H1 (cell line): ENCODE data around the gene STOML2. TPM values are rescaled to one million over a fixed set of nuclear protein-coding genes. Genes with fewer than 3 reads are reported as not detected.

Source experiments
- CTCF ChIA-PET: fragments of 300-600 bp; sonication (Branson Sonifier 250); formaldehyde crosslinking; loops from one replicate; lab custom pipeline; 2021; ENCODE audit not compliant: partially characterized antibody; lab: Charles Lee
- POLR2A ChIA-PET: fragments of 300-600 bp; sonication (Branson Sonifier 250); formaldehyde crosslinking; loops from one replicate; lab custom pipeline; 2021; ENCODE audit warnings: inconsistent platforms; ENCODE audit not compliant: partially characterized antibody; lab: Charles Lee
- DNase-seq, 2 experiments: peaks; one replicate each; pipeline versions ENCODE4 v3.0.0 to v3.0.0-alpha.2; 2010 to 2022; ENCODE audit warnings: low spot score in 2 of 2, low read depth in 1 of 2, mixed read lengths in 1 of 2
- FAIRE-seq: peaks from 2 replicates; lab custom pipeline; 2011; peaks lifted over from hg19 to GRCh38; lab: Jason Lieb, UNC
- H2AFZ ChIP-seq: 2 replicates; pipeline ENCODE4 v1.8.1; 2012; ENCODE audit warnings: low read length, inconsistent platforms
- H2AK5ac ChIP-seq: 2 replicates; pipeline ENCODE4 v1.6.1; 2013; ENCODE audit warnings: low read depth, low read length
- H2BK120ac ChIP-seq: replicated peaks from 2 replicates; pipeline ENCODE3; 2013; ENCODE audit warnings: low read depth, low read length, inconsistent platforms
- H2BK12ac ChIP-seq: 2 replicates; pipeline ENCODE4 v1.6.1; 2013; ENCODE audit warnings: low read depth, low read length
- H2BK15ac ChIP-seq: 2 replicates; pipeline ENCODE4 v1.6.1; 2013; ENCODE audit warnings: low read length
- H2BK20ac ChIP-seq: 2 replicates; pipeline ENCODE4 v1.6.1; 2013; ENCODE audit warnings: low read length
- H2BK5ac ChIP-seq: 2 replicates; pipeline ENCODE4 v1.6.1; 2013; ENCODE audit warnings: low read depth, low read length
- H3K14ac ChIP-seq: 2 replicates; pipeline ENCODE4 v1.6.1; 2013; ENCODE audit warnings: inconsistent platforms; ENCODE audit not compliant: insufficient read length
- H3K18ac ChIP-seq: 2 replicates; pipeline ENCODE4 v1.6.1; 2013; ENCODE audit warnings: low read length; ENCODE audit errors: extremely low read depth
- H3K23ac ChIP-seq: 2 replicates; pipeline ENCODE4 v1.6.1; 2013; ENCODE audit warnings: inconsistent platforms; ENCODE audit not compliant: insufficient read length
- H3K23me2 ChIP-seq: 2 replicates; pipeline ENCODE4 v1.6.1; 2013; ENCODE audit warnings: low read depth, low read length
- H3K27ac ChIP-seq: 2 replicates; pipeline ENCODE4 v1.6.1; 2011; ENCODE audit warnings: low read depth, low read length, inconsistent platforms
- H3K27me3 ChIP-seq, 4 experiments: replicated peaks in 1 of 4; 1 replicate in 1 of 4; 2 replicates in 3 of 4; pipeline versions ENCODE4 v1.6.1 to v1.8.1; 2011 to 2013; ENCODE audit warnings: low read length in 3 of 4, mild to moderate bottlenecking in 3 of 4, inconsistent platforms in 2 of 4, mixed read lengths in 2 of 4, moderate library complexity in 1 of 4; ENCODE audit not compliant: control insufficient read depth in 3 of 4, insufficient read depth in 3 of 4; ENCODE audit errors: extremely low read depth in 1 of 4
- H3K36me3 ChIP-seq, 4 experiments: 2 replicates each; pipeline versions ENCODE4 v1.6.1 to v1.8.1; 2011 to 2013; ENCODE audit warnings: mild to moderate bottlenecking in 4 of 4, low read length in 3 of 4, moderate library complexity in 2 of 4, control low read depth in 1 of 4, inconsistent platforms in 1 of 4; ENCODE audit not compliant: insufficient read depth in 4 of 4, control insufficient read depth in 2 of 4
- H3K4ac ChIP-seq: replicated peaks from 2 replicates; pipeline ENCODE3; 2013; ENCODE audit warnings: low read length, low read depth, mixed read lengths, inconsistent platforms; ENCODE audit not compliant: insufficient read length
- H3K4me1 ChIP-seq, 4 experiments: replicated peaks in 1 of 4; 1 replicate in 1 of 4; 2 replicates in 3 of 4; pipeline versions ENCODE4 v1.6.1 to v1.8.1; 2011 to 2013; ENCODE audit warnings: low read length in 3 of 4, inconsistent platforms in 2 of 4, mixed read lengths in 1 of 4; ENCODE audit not compliant: insufficient read depth in 4 of 4, control insufficient read depth in 3 of 4
- H3K4me2 ChIP-seq, 2 experiments: 2 replicates each; pipeline versions ENCODE4 v1.6.1 to v1.8.1; 2011 to 2013; ENCODE audit warnings: low read depth in 2 of 2, low read length in 2 of 2, control low read depth in 1 of 2, inconsistent platforms in 1 of 2, mild to moderate bottlenecking in 1 of 2; ENCODE audit not compliant: insufficient read depth in 1 of 2
- H3K4me3 ChIP-seq, 4 experiments: fragments of 200-600, 300-600 bp in 1 of 4; sonication (generic), shearing (Covaris generic), sonication (Bioruptor Twin) in 1 of 4; 2 replicates each; pipeline versions ENCODE4 v1.5.1 to v1.8.1; 2011 to 2016; ENCODE audit warnings: low read length in 4 of 4, low read depth in 3 of 4, control low read depth in 2 of 4, inconsistent platforms in 2 of 4, mild to moderate bottlenecking in 2 of 4, mixed read lengths in 1 of 4, moderate library complexity in 1 of 4; ENCODE audit not compliant: insufficient read depth in 2 of 4; ENCODE audit errors: extremely low read depth in 1 of 4
- H3K56ac ChIP-seq: replicated peaks from 2 replicates; pipeline ENCODE3; 2013; ENCODE audit warnings: low read depth, mild to moderate bottlenecking, mixed read lengths, low read length, inconsistent platforms; ENCODE audit not compliant: insufficient read length
- H3K79me1 ChIP-seq: 2 replicates; pipeline ENCODE4 v1.6.1; 2013; ENCODE audit warnings: low read depth, low read length, control low read depth
- H3K79me2 ChIP-seq, 2 experiments: 2 replicates each; pipeline versions ENCODE4 v1.6.1 to v1.8.1; 2012 to 2013; ENCODE audit warnings: low read length in 2 of 2, mild to moderate bottlenecking in 2 of 2, inconsistent platforms in 1 of 2; ENCODE audit not compliant: insufficient read depth in 2 of 2, control insufficient read depth in 1 of 2
- H3K9ac ChIP-seq, 4 experiments: replicated peaks in 1 of 4; 1 replicate in 1 of 4; 2 replicates in 3 of 4; pipeline versions ENCODE4 v1.6.1 to v1.8.1; 2011 to 2013; ENCODE audit warnings: low read depth in 3 of 4, low read length in 3 of 4, control low read depth in 2 of 4, mild to moderate bottlenecking in 2 of 4, moderate library complexity in 2 of 4, inconsistent platforms in 1 of 4; ENCODE audit errors: extremely low read depth in 1 of 4
- H3K9me3 ChIP-seq, 2 experiments: 2 replicates each; pipeline versions ENCODE4 v1.6.1 to v1.8.1; 2012 to 2013; ENCODE audit warnings: mild to moderate bottlenecking in 2 of 2, moderate library complexity in 2 of 2, control low read depth in 1 of 2, inconsistent platforms in 1 of 2, low read depth in 1 of 2, low read length in 1 of 2, mixed read lengths in 1 of 2; ENCODE audit not compliant: insufficient read depth in 2 of 2
- H4K20me1 ChIP-seq, 2 experiments: replicated peaks in 1 of 2; 2 replicates each; pipeline versions ENCODE3 to v1.8.1; 2011 to 2013; ENCODE audit warnings: inconsistent platforms in 2 of 2, low read length in 2 of 2, mild to moderate bottlenecking in 1 of 2; ENCODE audit not compliant: insufficient read depth in 2 of 2, control insufficient read depth in 1 of 2
- H4K5ac ChIP-seq: 2 replicates; pipeline ENCODE4 v1.6.1; 2013; ENCODE audit warnings: low read length, low read depth, mixed read lengths, inconsistent platforms; ENCODE audit not compliant: insufficient read length
- H4K8ac ChIP-seq: 2 replicates; pipeline ENCODE4 v1.8.0; 2013; ENCODE audit warnings: mild to moderate bottlenecking, moderate library complexity, low read length, inconsistent platforms; ENCODE audit not compliant: insufficient read depth; ENCODE audit errors: extremely low read depth
- H4K91ac ChIP-seq: replicated peaks from 2 replicates; pipeline ENCODE3; 2013; ENCODE audit warnings: low read length, mixed read lengths, inconsistent platforms; ENCODE audit not compliant: insufficient read length
- CBX5 ChIP-seq: fragments of 300-800, 300-1000 bp; sonication (generic); IDR thresholded peaks from 2 replicates; pipeline ENCODE4 v1.7.1; 2016; ENCODE audit warnings: antibody characterized with exemption, low read length, low read depth
- CBX8 ChIP-seq: fragments of 300-800, 300-1000 bp; sonication (generic); IDR thresholded peaks from 2 replicates; pipeline ENCODE4 v1.7.1; 2016; ENCODE audit warnings: low read depth, low read length, borderline replicate concordance
- RAD21 ChIP-seq, 2 experiments: IDR thresholded peaks in 1 of 2; conservative IDR thresholded peaks in 1 of 2; 2 replicates each; pipeline ENCODE4 v1.6.1; 2011; ENCODE audit warnings: low read depth in 2 of 2, low read length in 2 of 2, improper control_type of control experiment in 1 of 2, inconsistent platforms in 1 of 2, mild to moderate bottlenecking in 1 of 2, moderate library complexity in 1 of 2
- SRF ChIP-seq: IDR thresholded peaks from 2 replicates; pipeline ENCODE4 v1.6.1; 2011; ENCODE audit warnings: mild to moderate bottlenecking, low read depth, low read length, moderate library complexity
- TCF12 ChIP-seq: IDR thresholded peaks from 2 replicates; pipeline ENCODE4 v1.6.1; 2011; ENCODE audit warnings: low read depth, mild to moderate bottlenecking, low read length
- TEAD4 ChIP-seq: IDR thresholded peaks from 2 replicates; pipeline ENCODE4 v1.6.1; 2012; ENCODE audit warnings: low read depth, low read length, inconsistent platforms, mixed read lengths
- WGBS, 2 experiments: shearing (Covaris generic) in 1 of 2; methylation state at CpG; one replicate each; pipeline versions ENCODE4 v1.1.6 to v1.1.7; 2013 to 2015; ENCODE audit warnings: low lambda C conversion rate in 2 of 2, mixed read lengths in 2 of 2, inconsistent platforms in 1 of 2, low coverage in 1 of 2, missing lambda C conversion rate in 1 of 2; ENCODE audit not compliant: insufficient replicate concordance in 2 of 2, insufficient coverage in 1 of 2, insufficient read length in 1 of 2; ENCODE audit errors: extremely low coverage in 1 of 2, missing lambda C conversion rate in 1 of 2; 5-methylcytosine and 5-hydroxymethylcytosine counted together
- polyA plus RNA-seq, 7 experiments: library from polyadenylated mRNA; depleted of rRNA in 3 of 7; stranded (reverse) in 5 of 7; unstranded in 2 of 7; fragments of >200 nt in 5 of 7; fragments of 200-250 nt in 2 of 7; gene quantifications; 1 replicate in 5 of 7; 2 replicates in 1 of 7; 4 replicates in 1 of 7; pipeline versions ENCODE4 v1.2.1 to v1.2.3, GENCODE V29; 2011 to 2013; ENCODE audit warnings: missing spikeins in 2 of 7, mixed read lengths in 2 of 7
- total RNA-seq: library from RNA; stranded (reverse); fragmentation: NEBNext Ultra II Directional; extraction: Animal tissue kit (Norgen Biotek cat#: 25700); gene quantifications from 2 replicates; pipeline ENCODE4 v1.2.1, GENCODE V29; 2021

The STOML2 gene
- total and polyA plus RNA-seq, 2 of the 8 experiments (the other 6 are each of a cell fraction or from before 2014, with no cell fraction given) = 203 to 256 TPM

DNA sequence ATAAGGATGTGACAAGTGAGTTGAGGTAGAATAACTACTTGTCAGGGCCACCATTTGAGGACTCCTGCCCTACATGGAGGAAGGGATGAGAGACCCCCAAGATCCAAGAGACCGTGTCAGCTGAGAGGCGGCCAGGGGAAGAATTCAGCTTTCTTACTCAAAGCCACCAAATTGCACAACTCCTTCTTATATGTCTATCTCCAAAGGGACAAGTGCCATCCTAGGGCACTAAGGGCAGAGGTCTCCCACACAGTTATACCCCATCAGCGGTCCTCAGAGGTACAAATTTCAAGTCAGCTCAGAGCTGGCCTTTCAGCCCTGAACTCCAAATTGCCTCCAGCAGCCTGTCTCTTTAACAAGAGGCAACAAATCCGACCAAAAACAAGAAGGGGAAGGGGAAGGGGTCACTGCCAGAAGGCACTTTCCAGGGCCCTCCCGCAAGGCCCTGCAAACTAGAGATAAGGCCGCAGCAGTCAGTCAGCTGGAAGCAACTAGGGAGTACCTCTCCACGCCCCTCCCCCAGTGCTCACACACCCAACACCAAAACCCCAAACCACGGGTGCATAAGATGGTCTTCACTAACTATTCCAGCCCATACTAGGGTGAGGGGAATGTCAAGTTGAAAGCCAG lies 6.1 kb upstream of the STOML2 start:
- no peak overlapping the region for H3K4me2 ChIP-seq
- H2BK15ac ChIP-seq = no peak overlapping the region
- H3K23me2 ChIP-seq = peaks cover 5% of the 10 kb centered on the region; the same call in 1 of the 2 replicates
- H4K8ac ChIP-seq = no peak overlapping the region
- FAIRE-seq (no peak), DNase-seq (no peak)
- H3K27ac ChIP-seq = no peak overlapping the region
- no peak overlapping the region for H3K4ac ChIP-seq
- no peaks in the 10 kb centered on the region for H3K9me3 ChIP-seq
- H3K18ac ChIP-seq = no peak overlapping the region
- H3K4me3 ChIP-seq = no peak overlapping the region
- no peaks in the 10 kb centered on the region for H3K27me3 ChIP-seq
- H3K36me3 ChIP-seq = peaks cover 0 to 5% (median 1%) of the 10 kb centered on the region in 4 experiments; a peak in 3 of 8 replicates
- no peak overlapping the region for H2AFZ ChIP-seq
- ChIA-PET CTCF (no interaction called here), POLR2A (interaction anchor here (1.3 to 10.3 kb wide), 3 partner anchors 8 to 37 kb away, joined by 5 to 151 read pairs (median 7); partner anchors contain the start of genes FANCG, PIGO, STOML2 and VCP)
- H3K79me2 ChIP-seq = no peaks in the 10 kb centered on the region; a peak in 1 of 4 replicates
- 80% methylated on average over 7 of the region's 8 CpGs; no CpG with 5 or more reads in 1 of the 2 experiments for WGBS, 2 experiments
- H3K14ac ChIP-seq = no peak overlapping the region
- no peak overlapping the region for H2BK5ac ChIP-seq
- H2AK5ac ChIP-seq = no peak overlapping the region
- no peak overlapping the region for H3K23ac ChIP-seq
- no peak overlapping the region for H2BK120ac ChIP-seq
- no peak overlapping the region for H2BK12ac ChIP-seq
- H4K91ac ChIP-seq = no peak overlapping the region
- no peak overlapping the region for H3K56ac ChIP-seq
- TF ChIP-seq RAD21 (IDR thresholded peaks at IDR 0.05 in 1 of 2, conservative IDR thresholded peaks at IDR 0.05 in 1 of 2; ENCODE audit: low read depth in 2 of 2, low read length in 2 of 2) (no peak), CBX8 (no peak), TCF12 (no peak), TEAD4 (no peak), SRF (no peak), CBX5 (no peak)
- no peak overlapping the region for H4K5ac ChIP-seq
- no peak overlapping the region for H2BK20ac ChIP-seq
- no peaks in the 10 kb centered on the region for H3K79me1 ChIP-seq
- peaks cover 0 to 13% (median 6%) of the 10 kb centered on the region in 4 experiments; a peak in 6 of 7 replicates for H3K4me1 ChIP-seq
- no peak overlapping the region for H3K9ac ChIP-seq
- H4K20me1 ChIP-seq = peaks cover 4 to 5% of the 10 kb centered on the region in 2 experiments
